B cell (primary cell): ENCODE measurements around the gene ADGRA3. TPM values are rescaled to one million over a fixed set of nuclear protein-coding genes. Genes with fewer than 3 reads are reported as not detected.

ENCODE experiments used
- ATAC-seq: fragments of 200-7000 bp; cut with Tn5 transposase; one replicate; pipeline ENCODE4 v1.10.0; 2021; ENCODE audit warnings: low read depth, mild to moderate bottlenecking, moderate number of reproducible peaks, moderate library complexity
- CTCF ChIA-PET: fragments of 350-600 bp; sonication (Branson Sonifier 250); formaldehyde crosslinking; loops from one replicate; lab custom pipeline; 2021; ENCODE audit warnings: antibody characterized with exemption, inconsistent platforms; lab: Charles Lee
- POLR2A ChIA-PET: fragments of 350-600 bp; sonication (Branson Sonifier 250); formaldehyde crosslinking; loops from one replicate; lab custom pipeline; 2021; ENCODE audit warnings: antibody characterized with exemption; lab: Charles Lee
- DNase-seq: peaks from one replicate; pipeline ENCODE4 v3.0.0; 2013
- H2AFZ ChIP-seq: 2 replicates; pipeline ENCODE4 v1.6.1; 2012; ENCODE audit warnings: mild to moderate bottlenecking, low read depth, low read length; ENCODE audit not compliant: insufficient read depth, poor library complexity, severe bottlenecking
- H3K27ac ChIP-seq, 2 donors: 1 replicate in 1 of 2; 2 replicates in 1 of 2; pipeline ENCODE4 v1.5.1; 2012 to 2013; ENCODE audit warnings: low read length in 2 of 2, mild to moderate bottlenecking in 2 of 2, moderate library complexity in 1 of 2
- H3K27me3 ChIP-seq, 4 experiments: fragments of 200-600 bp in 1 of 4; sonication (generic) in 1 of 4; replicated peaks in 1 of 4; 1 replicate in 2 of 4; 2 replicates in 2 of 4; pipeline versions ENCODE4 v1.6.1 to v1.7.0; 2013 to 2016; ENCODE audit warnings: low read length in 3 of 4, mild to moderate bottlenecking in 2 of 4, mixed read lengths in 1 of 4, moderate library complexity in 1 of 4; ENCODE audit not compliant: insufficient read depth in 4 of 4, control insufficient read depth in 3 of 4; ENCODE audit errors: control extremely low read depth in 1 of 4
- H3K36me3 ChIP-seq, 2 experiments: replicated peaks in 1 of 2; 1 replicate in 1 of 2; 2 replicates in 1 of 2; pipeline versions ENCODE4 v1.6.1 to v1.7.1; 2013; ENCODE audit warnings: low read length in 1 of 2; ENCODE audit not compliant: insufficient read depth in 2 of 2, control insufficient read depth in 1 of 2; ENCODE audit errors: control extremely low read depth in 1 of 2, extremely low read depth in 1 of 2
- H3K4me1 ChIP-seq, 2 donors: fragments of 200-600 bp in 1 of 2; sonication (generic) in 1 of 2; 1 replicate in 1 of 2; 2 replicates in 1 of 2; pipeline versions ENCODE4 v1.5.1 to v1.6.1; 2013 to 2017; ENCODE audit warnings: low read length in 2 of 2; ENCODE audit not compliant: control insufficient read depth in 2 of 2, insufficient read depth in 2 of 2
- H3K4me2 ChIP-seq: replicated peaks from 2 replicates; pipeline ENCODE3; 2012; ENCODE audit warnings: mild to moderate bottlenecking, low read depth, low read length; ENCODE audit not compliant: poor library complexity, severe bottlenecking
- H3K4me3 ChIP-seq, 5 experiments: fragments of 200-600 bp in 1 of 5; sonication (generic) in 1 of 5; 1 replicate in 3 of 5; 2 replicates in 2 of 5; pipeline versions ENCODE4 v1.5.1 to v1.7.0; 2011 to 2016; ENCODE audit warnings: low read length in 4 of 5, mild to moderate bottlenecking in 4 of 5, low read depth in 2 of 5, control low read depth in 1 of 5, moderate library complexity in 1 of 5; ENCODE audit not compliant: insufficient read depth in 1 of 5; ENCODE audit errors: control extremely low read depth in 1 of 5, extremely low read depth in 1 of 5
- H3K79me2 ChIP-seq: fragments of 200-600 bp; sonication (generic); one replicate; pipeline ENCODE4 v1.6.0; 2016; ENCODE audit warnings: low read length; ENCODE audit not compliant: control insufficient read depth, insufficient read depth
- H3K9ac ChIP-seq: fragments of 200-600 bp; sonication (generic); 2 replicates; pipeline ENCODE4 v1.6.1; 2017; ENCODE audit warnings: mild to moderate bottlenecking, low read length, moderate library complexity
- H3K9me3 ChIP-seq, 3 donors: one replicate each; pipeline versions ENCODE4 v1.6.1 to v1.7.1; 2013; ENCODE audit warnings: low read length in 2 of 3; ENCODE audit not compliant: control insufficient read depth in 2 of 3, insufficient read depth in 1 of 3; ENCODE audit errors: control extremely low read depth in 1 of 3
- H4K20me1 ChIP-seq: 2 replicates; pipeline ENCODE4 v1.6.0; 2012; ENCODE audit warnings: mild to moderate bottlenecking, low read length; ENCODE audit not compliant: insufficient read depth, control insufficient read depth, poor library complexity, severe bottlenecking
- H3K27ac Mint-ChIP-seq: one replicate; pipeline ENCODE4 v1.8.0; 2021; ENCODE audit warnings: mixed read lengths
- H3K27me3 Mint-ChIP-seq: one replicate; pipeline ENCODE4 v1.8.0; 2021; ENCODE audit warnings: mixed read lengths
- H3K4me1 Mint-ChIP-seq: one replicate; pipeline ENCODE4 v1.8.0; 2021; ENCODE audit warnings: mixed read lengths
- H3K4me3 Mint-ChIP-seq: one replicate; pipeline ENCODE4 v1.8.0; 2021; ENCODE audit warnings: mixed read lengths
- H3K9me3 Mint-ChIP-seq: one replicate; pipeline ENCODE4 v1.8.0; 2022; ENCODE audit warnings: mixed read lengths; ENCODE audit not compliant: insufficient read depth
- EZH2 ChIP-seq: IDR thresholded peaks from 2 replicates; pipeline ENCODE4 v1.6.1; 2012; ENCODE audit warnings: borderline replicate concordance, low read depth, mild to moderate bottlenecking, moderate library complexity, low read length; ENCODE audit not compliant: insufficient read depth, poor library complexity, severe bottlenecking
- WGBS: methylation state at CpG from one replicate; pipeline ENCODE4 v1.1.5; 2013; ENCODE audit warnings: missing lambda C conversion rate; ENCODE audit not compliant: insufficient coverage; 5-methylcytosine and 5-hydroxymethylcytosine counted together
- intact Hi-C: fragments of 100-400 bp; cut with micrococcal nuclease; formaldehyde crosslinking; loops from one replicate; pipeline ENCODE4 v1.10.0; 2022
- polyA plus RNA-seq: library from polyadenylated mRNA; depleted of rRNA; stranded (reverse); fragments of >200 nt; gene quantifications from 2 replicates; pipeline ENCODE4 v1.2.3, GENCODE V29; 2012
- total RNA-seq, 2 donors: library from RNA; stranded (reverse); fragments of 120-200 nt in 1 of 2; gene quantifications; 1 replicate in 1 of 2; 2 replicates in 1 of 2; pipeline versions ENCODE4 v1.2.3 to v1.2.4, GENCODE V29; 2013 to 2022
- TF ChIP-seq, protein P1 (sequence below): fragments of 200-600 bp; IDR thresholded peaks from one replicate; pipeline ENCODE4 v1.8.0; 2022; ENCODE audit warnings: antibody characterized with exemption, mild to moderate bottlenecking

ADGRA3 gene
- total and polyA plus RNA-seq, 2 donors (not counting 1 experiment from before 2014, with no cell fraction given), result 0.25 TPM; not detected in 1

DNA sequence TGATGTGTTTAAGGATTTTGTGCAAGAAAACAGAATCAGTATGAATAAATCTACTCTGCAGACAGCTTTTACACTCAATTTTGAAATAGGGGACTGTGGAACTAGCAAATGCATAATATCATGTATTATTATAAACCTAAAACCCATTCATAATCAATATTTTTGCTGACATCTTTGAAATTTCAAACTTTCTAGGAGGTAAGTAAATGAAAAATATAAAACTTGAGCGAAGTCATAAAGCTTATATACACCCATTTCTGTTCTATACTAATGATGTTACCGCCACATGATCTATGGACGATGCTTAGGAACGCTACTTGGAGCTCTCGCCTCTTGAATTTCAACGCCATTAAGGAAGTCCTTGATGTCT lies 38.1 kb downstream of the ADGRA3 start:
- peaks cover 3% of the 10 kb centered on the region for H3K9me3 Mint-ChIP-seq
- Histone ChIP-seq H3K9me3 (peaks cover 0 to 2% (median 0%) of the 10 kb centered on the region in 3 donors), H3K79me2 (no peaks in the 10 kb centered on the region), H3K4me1 (no peaks in the 10 kb centered on the region), H3K36me3 (no peaks in the 10 kb centered on the region), H2AFZ (no peak overlapping the region), H3K4me3 (no peak overlapping the region), H3K9ac (no peak overlapping the region), H3K27ac (no peak overlapping the region), H3K27me3 (no peaks in the 10 kb centered on the region), H3K4me2 (no peak overlapping the region), H4K20me1 (no peaks in the 10 kb centered on the region)
- H3K27ac Mint-ChIP-seq, result no peak overlapping the region
- 100% methylated on average over 5 of the region's 6 CpGs for WGBS
- no peak for ATAC-seq
- intact Hi-C loops, result no loop called here
- H3K4me3 Mint-ChIP-seq, result no peak overlapping the region
- no peak for TF ChIP-seq EZH2
- TF ChIP-seq, protein P1, sequence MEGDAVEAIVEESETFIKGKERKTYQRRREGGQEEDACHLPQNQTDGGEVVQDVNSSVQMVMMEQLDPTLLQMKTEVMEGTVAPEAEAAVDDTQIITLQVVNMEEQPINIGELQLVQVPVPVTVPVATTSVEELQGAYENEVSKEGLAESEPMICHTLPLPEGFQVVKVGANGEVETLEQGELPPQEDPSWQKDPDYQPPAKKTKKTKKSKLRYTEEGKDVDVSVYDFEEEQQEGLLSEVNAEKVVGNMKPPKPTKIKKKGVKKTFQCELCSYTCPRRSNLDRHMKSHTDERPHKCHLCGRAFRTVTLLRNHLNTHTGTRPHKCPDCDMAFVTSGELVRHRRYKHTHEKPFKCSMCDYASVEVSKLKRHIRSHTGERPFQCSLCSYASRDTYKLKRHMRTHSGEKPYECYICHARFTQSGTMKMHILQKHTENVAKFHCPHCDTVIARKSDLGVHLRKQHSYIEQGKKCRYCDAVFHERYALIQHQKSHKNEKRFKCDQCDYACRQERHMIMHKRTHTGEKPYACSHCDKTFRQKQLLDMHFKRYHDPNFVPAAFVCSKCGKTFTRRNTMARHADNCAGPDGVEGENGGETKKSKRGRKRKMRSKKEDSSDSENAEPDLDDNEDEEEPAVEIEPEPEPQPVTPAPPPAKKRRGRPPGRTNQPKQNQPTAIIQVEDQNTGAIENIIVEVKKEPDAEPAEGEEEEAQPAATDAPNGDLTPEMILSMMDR, result no peak
- no peaks in the 10 kb centered on the region for H3K27me3 Mint-ChIP-seq
- CTCF ChIA-PET, result no interaction called here
- POLR2A ChIA-PET, result no interaction called here
- no peaks in the 10 kb centered on the region for H3K4me1 Mint-ChIP-seq
- no peak for DNase-seq

DNA sequence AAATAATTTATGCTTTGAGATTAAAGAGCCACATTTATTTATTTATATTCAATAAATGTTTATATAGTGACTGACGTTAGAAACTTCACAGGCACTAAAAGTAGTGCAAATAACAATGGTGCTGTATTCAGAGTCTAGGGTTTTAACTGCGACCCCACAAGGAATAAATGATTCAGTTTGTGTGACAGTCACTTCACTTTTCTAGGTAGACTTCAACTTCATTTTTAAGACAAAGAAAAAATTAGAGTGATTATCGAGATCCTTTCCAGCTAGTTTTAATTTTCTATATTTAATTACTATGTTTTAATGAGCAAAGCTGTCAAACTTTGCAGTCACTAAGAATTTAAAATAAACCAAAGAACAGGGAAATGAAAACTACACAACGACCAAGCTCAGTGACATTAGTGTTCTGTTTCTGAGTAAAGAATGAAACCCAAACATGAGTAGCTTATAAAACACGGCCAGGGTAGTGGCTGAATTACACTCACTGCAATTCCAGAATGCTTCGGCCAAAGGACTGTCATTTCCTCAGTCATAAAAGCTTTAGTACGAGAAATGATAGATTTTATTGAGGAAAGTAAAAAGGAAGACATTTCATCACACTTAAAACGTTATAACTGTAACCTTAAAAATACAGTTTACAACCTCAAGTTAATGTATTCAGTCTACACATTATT lies 38.6 kb downstream of the ADGRA3 start:
- POLR2A ChIA-PET, result no interaction called here
- Mint-ChIP-seq H3K27me3 (no peaks in the 10 kb centered on the region), H3K27ac (no peak overlapping the region), H3K4me1 (no peaks in the 10 kb centered on the region), H3K4me3 (no peak overlapping the region), H3K9me3 (peaks cover 3% of the 10 kb centered on the region)
- Histone ChIP-seq H3K4me2 (no peak overlapping the region), H3K4me1 (no peaks in the 10 kb centered on the region), H2AFZ (no peak overlapping the region), H3K79me2 (no peaks in the 10 kb centered on the region), H3K36me3 (no peaks in the 10 kb centered on the region), H3K9ac (no peak overlapping the region), H3K27me3 (no peaks in the 10 kb centered on the region), H3K27ac (no peak overlapping the region), H3K9me3 (peaks cover 0 to 2% (median 0%) of the 10 kb centered on the region in 3 donors), H4K20me1 (no peaks in the 10 kb centered on the region), H3K4me3 (no peak overlapping the region)
- CTCF ChIA-PET, result no interaction called here
- no CpG with 5 or more reads among the region's 8 CpGs for WGBS
- no peak for DNase-seq
- ATAC-seq, result no peak
- no peak for TF ChIP-seq EZH2
- TF ChIP-seq, protein P1, result no peak
- intact Hi-C loops, result no loop called here
